ENCODE data around the gene UTP14C.

GRCh38 chr13:52010890-52011631 is 13.4 kb upstream of the UTP14C start, which contains the start of gene ATP7B:
- TF ChIP-seq CTCF (IDR thresholded peaks at IDR 0.05) (no peak), ZFX (IDR thresholded peaks at IDR 0.05; ENCODE audit: borderline replicate concordance) (no peak)

Measured in 22Rv1 (cell line).